Ascending aorta (tissue), 2 donors: ENCODE measurements around the gene ANKRD42. TPM values are rescaled to one million over a fixed set of nuclear protein-coding genes. Genes with fewer than 3 reads are reported as not detected.
"Not testable (repeated sequence)": the region's sequence is repeated elsewhere in the genome, so short reads cannot be mapped to it uniquely, and the experiment has no call there.

Experiments used
- DNase-seq, 2 donors: peaks; one replicate each; pipeline ENCODE4 v3.0.0-alpha.2; 2019; ENCODE audit warnings: low spot score in 2 of 2
- H3K27ac ChIP-seq, 2 donors: fragments of 200-600 bp; sonication (generic); one replicate each; pipeline ENCODE4 v1.5.1; 2016 to 2017; ENCODE audit warnings: mild to moderate bottlenecking in 1 of 2
- H3K27me3 ChIP-seq: fragments of 200-600 bp; sonication (generic); one replicate; pipeline ENCODE4 v1.5.1; 2017
- H3K36me3 ChIP-seq, 2 donors: fragments of 200-600 bp; sonication (generic); one replicate each; pipeline ENCODE4 v1.5.1; 2016
- H3K4me1 ChIP-seq, 2 donors: fragments of 200-600 bp; sonication (generic); one replicate each; pipeline ENCODE4 v1.5.1; 2016 to 2017; ENCODE audit warnings: mild to moderate bottlenecking in 1 of 2
- H3K4me3 ChIP-seq, 2 donors: fragments of 200-600 bp; sonication (generic); one replicate each; pipeline ENCODE4 v1.5.1; 2016 to 2017; ENCODE audit warnings: mild to moderate bottlenecking in 1 of 2
- H3K9me3 ChIP-seq, 2 donors: fragments of 200-600 bp; sonication (generic); one replicate each; pipeline ENCODE4 v1.5.1; 2016
- CTCF ChIP-seq, 3 experiments: fragments of 200-600 bp in 2 of 3; fragments of 450-650 bp in 1 of 3; sonication (generic) in 2 of 3; IDR thresholded peaks; one replicate each; pipeline ENCODE4 v1.5.1; 2016 to 2019; ENCODE audit warnings: antibody characterized with exemption in 3 of 3, mild to moderate bottlenecking in 1 of 3, moderate library complexity in 1 of 3
- intact Hi-C: fragments of 100-400 bp; cut with DNase I; formaldehyde crosslinking; loops from one replicate; pipeline ENCODE4 v1.15.1; 2023
- total RNA-seq: library from RNA; depleted of rRNA; stranded (reverse); fragments of >200 nt; gene quantifications from one replicate; pipeline ENCODE4 v1.1.0, GENCODE V29; 2016

Gene ANKRD42
- total RNA-seq, 1 donor from 2014 or later: 25.1 TPM

DNA sequence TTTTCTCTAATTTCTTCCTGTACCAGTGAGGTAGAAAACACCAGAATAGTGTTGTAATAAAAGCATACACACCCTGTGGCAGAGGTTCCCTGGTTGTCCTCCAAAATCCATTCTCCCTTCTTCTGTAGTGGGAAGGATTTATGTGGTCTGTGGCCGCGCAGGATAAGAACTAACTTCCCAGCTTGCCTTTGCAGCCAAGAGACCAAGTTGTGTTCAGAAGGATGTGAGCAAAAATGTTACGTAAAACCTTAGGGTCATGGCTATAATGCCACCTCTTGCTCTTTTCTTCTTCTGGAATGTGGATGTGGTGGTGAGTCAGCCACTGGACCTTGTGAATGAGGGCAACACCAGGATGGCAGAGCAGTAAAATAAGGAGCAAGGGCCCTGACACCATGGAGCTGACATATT lies 64.3 kb downstream of the ANKRD42 start:
- H3K27ac ChIP-seq: peak overlapping the region; percentile 53 to 57
- TF ChIP-seq CTCF (IDR thresholded peaks at IDR 0.05): no peak
- no peaks in the 10 kb centered on the region for H3K27me3 ChIP-seq
- DNase-seq: no peak
- H3K4me3 ChIP-seq: no peak overlapping the region
- peaks cover 0 to 6% of the 10 kb centered on the region in 2 donors for H3K4me1 ChIP-seq
- peaks cover 9 to 25% of the 10 kb centered on the region in 2 donors for H3K36me3 ChIP-seq
- no peaks in the 10 kb centered on the region for H3K9me3 ChIP-seq
- intact Hi-C loops: no loop called here

DNA sequence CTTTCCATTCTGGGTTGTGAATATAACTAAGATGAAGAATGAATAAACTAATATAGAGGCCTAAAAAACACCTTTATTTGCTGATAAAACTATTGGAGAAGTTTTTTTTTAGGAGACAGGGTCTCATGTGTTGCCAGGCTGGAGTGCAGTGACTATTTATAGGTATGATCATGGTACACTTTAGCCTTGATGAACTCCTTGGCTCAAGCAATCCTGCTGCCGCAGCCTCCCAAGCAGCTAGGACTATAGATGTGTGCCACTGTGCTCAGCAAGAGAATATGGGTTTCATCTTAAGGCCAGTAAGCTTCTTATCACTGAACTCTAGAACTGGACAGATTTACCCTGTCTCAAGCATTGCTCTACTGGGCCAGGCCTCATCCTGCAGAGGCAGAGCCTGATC lies 66.0 kb downstream of the ANKRD42 start:
- Histone ChIP-seq H3K27ac (no peak overlapping the region), H3K9me3 (no peaks in the 10 kb centered on the region), H3K36me3 (peaks cover 18 to 37% of the 10 kb centered on the region in 2 donors), H3K27me3 (no peaks in the 10 kb centered on the region), H3K4me1 (peaks cover 0 to 2% of the 10 kb centered on the region in 2 donors), H3K4me3 (no peak overlapping the region)
- TF ChIP-seq CTCF (IDR thresholded peaks at IDR 0.05): no peak
- no peak for DNase-seq
- intact Hi-C loops: no loop called here

DNA sequence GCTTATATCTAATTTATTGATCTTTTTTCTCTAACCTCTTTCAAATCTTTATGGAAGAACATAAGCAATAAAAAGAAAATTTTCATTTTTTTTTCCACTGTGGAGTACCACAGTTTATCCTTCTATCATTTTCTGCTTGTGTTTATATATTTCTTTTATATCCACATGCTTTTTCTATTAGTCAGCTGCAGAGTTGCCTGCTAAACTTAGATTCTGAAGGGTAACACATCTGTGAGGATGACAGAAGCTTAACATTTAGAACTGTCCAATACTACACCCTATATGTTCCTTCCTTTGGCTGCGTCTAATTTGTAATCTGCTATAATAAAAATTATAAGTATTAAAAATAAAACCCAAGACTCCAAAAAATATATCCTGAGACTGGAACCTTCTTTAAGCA lies 71.8 kb downstream of the ANKRD42 start:
- intact Hi-C loops: no loop called here
- Histone ChIP-seq H3K27ac (no peak overlapping the region), H3K4me1 (no peaks in the 10 kb centered on the region), H3K36me3 (peaks cover 32 to 53% of the 10 kb centered on the region in 2 donors), H3K27me3 (no peaks in the 10 kb centered on the region), H3K9me3 (no peaks in the 10 kb centered on the region), H3K4me3 (no peak overlapping the region)
- no peak for DNase-seq
- no peak for TF ChIP-seq CTCF (IDR thresholded peaks at IDR 0.05)

- H3K9me3 ChIP-seq, intact Hi-C loops, H3K27ac ChIP-seq, H3K4me1 ChIP-seq, DNase-seq, H3K27me3 ChIP-seq, H3K4me3 ChIP-seq: not testable (repeated sequence)
- H3K36me3 ChIP-seq: peaks cover 36 to 52% of the 10 kb centered on the region in 2 donors
Observed at GRCh38 chr11:83269080-83269479, 75.6 kb downstream of the ANKRD42 start.

- intact Hi-C loops, H3K9me3 ChIP-seq, H3K27ac ChIP-seq, H3K4me3 ChIP-seq, H3K4me1 ChIP-seq, DNase-seq, H3K27me3 ChIP-seq: not testable (repeated sequence)
- H3K36me3 ChIP-seq: peaks cover 19 to 56% of the 10 kb centered on the region in 2 donors
Observed at GRCh38 chr11:83271734-83272133, 78.2 kb downstream of the ANKRD42 start.

DNA sequence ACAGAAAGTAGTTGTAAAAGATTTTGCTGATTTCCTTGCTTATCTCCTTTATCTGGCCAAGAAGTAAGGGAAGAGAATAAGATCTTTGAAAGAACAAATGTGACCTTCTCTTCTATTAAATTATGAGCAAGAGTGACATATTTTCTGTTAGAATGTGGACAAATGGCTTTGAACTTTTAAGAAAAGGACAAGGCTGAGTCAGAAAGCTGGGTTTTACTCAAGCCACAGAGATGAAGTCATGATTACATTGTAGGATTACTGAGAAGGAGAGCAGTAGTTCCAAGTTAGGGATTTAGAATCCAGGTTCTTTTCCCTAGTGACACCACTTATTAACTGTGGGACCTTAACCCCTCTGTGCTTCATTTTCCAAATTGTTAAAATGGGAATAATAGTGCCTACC lies 79.1 kb downstream of the ANKRD42 start:
- H3K4me3 ChIP-seq: no peak overlapping the region
- H3K27me3 ChIP-seq: no peaks in the 10 kb centered on the region
- H3K4me1 ChIP-seq: no peaks in the 10 kb centered on the region
- DNase-seq: no peak
- intact Hi-C loops: no loop called here
- no peak for TF ChIP-seq CTCF (IDR thresholded peaks at IDR 0.05)
- H3K27ac ChIP-seq: no peak overlapping the region
- H3K9me3 ChIP-seq: no peaks in the 10 kb centered on the region
- peaks cover 23 to 57% of the 10 kb centered on the region in 2 donors for H3K36me3 ChIP-seq
